Measurements from ENCODE around the gene RFX2.
"Not testable (repeated sequence)": the region's sequence is repeated elsewhere in the genome, so short reads cannot be mapped to it uniquely, and the experiment has no call there.

RFX2 gene

GRCh38 chr19:5990289-5990797, 120.0 kb downstream of the RFX2 start:
- DNase-seq (ENCODE audit: low read depth), result no peak

GRCh38 chr19:5989388-5990074, 120.8 kb downstream of the RFX2 start:
- DNase-seq (ENCODE audit: low read depth), result no peak

- no peak for DNase-seq (ENCODE audit: low read depth)
Measured at GRCh38 chr19:5988517-5989387, 121.5 kb downstream of the RFX2 start.

GRCh38 chr19:5987077-5987818, 123.1 kb downstream of the RFX2 start:
- DNase-seq (ENCODE audit: low read depth), result peak; percentile 65

- not testable (repeated sequence) for DNase-seq (ENCODE audit: low read depth)
Measured at GRCh38 chr19:5985837-5986236, 124.5 kb downstream of the RFX2 start.

- DNase-seq (ENCODE audit: low read depth), result no peak
Measured at GRCh38 chr19:5985098-5985783, 125.1 kb downstream of the RFX2 start.

GRCh38 chr19:5984600-5984999, 125.7 kb downstream of the RFX2 start:
- DNase-seq (ENCODE audit: low read depth), result no peak

- DNase-seq (ENCODE audit: low read depth), result no peak
Measured at GRCh38 chr19:5983367-5983955, 126.8 kb downstream of the RFX2 start.

- DNase-seq (ENCODE audit: low read depth), result no peak
Measured at GRCh38 chr19:5978606-5979552, 131.4 kb downstream of the RFX2 start.

- peak; percentile 96 for DNase-seq (ENCODE audit: low read depth)
Measured at GRCh38 chr19:5977785-5978605, 132.3 kb downstream of the RFX2 start, which contains the start of gene RANBP3. Gene RANBP3 (minus strand): TSS chr19:5978140. CDS start chr19:5978082, 58 bp downstream.

- DNase-seq (ENCODE audit: low read depth), result no peak
Measured at GRCh38 chr19:5977222-5977784, 133.0 kb downstream of the RFX2 start.

GRCh38 chr19:5976768-5977167, 133.5 kb downstream of the RFX2 start:
- DNase-seq (ENCODE audit: low read depth), result no peak

- DNase-seq (ENCODE audit: low read depth), result no peak
Measured at GRCh38 chr19:5975388-5975728, 134.9 kb downstream of the RFX2 start.

GRCh38 chr19:5974721-5975387, 135.4 kb downstream of the RFX2 start:
- DNase-seq (ENCODE audit: low read depth), result peak; percentile 46

GRCh38 chr19:5973867-5974635, 136.2 kb downstream of the RFX2 start:
- no peak for DNase-seq (ENCODE audit: low read depth)

- DNase-seq (ENCODE audit: low read depth), result no peak
Measured at GRCh38 chr19:5973376-5973775, 136.9 kb downstream of the RFX2 start.

GRCh38 chr19:5972355-5972731, 138.0 kb downstream of the RFX2 start:
- no peak for DNase-seq (ENCODE audit: low read depth)
